Measurements from ENCODE around the gene RBMS3.
"Not testable (repeated sequence)": the region's sequence is repeated elsewhere in the genome, so short reads cannot be mapped to it uniquely, and the experiment has no call there.

Gene RBMS3

GRCh38 chr3:29319798-29320197 lies 38.9 kb downstream of the RBMS3 start:
- CTCF ChIA-PET = interaction anchor here (1.2 to 2.9 kb wide), 4 partner anchors 8 to 26 kb away, joined by 3 to 6 read pairs (median 3); no protein-coding TSS in a partner anchor
- DNase-seq (ENCODE audit: extremely low spot score) = no peak
- POLR2A ChIA-PET = no interaction called here
- no peak for TF ChIP-seq CTCF (IDR thresholded peaks at IDR 0.05; ENCODE audit: control extremely low read depth, extremely low read depth, low read depth, missing control alignments)

GRCh38 chr3:29322586-29322985 lies 41.7 kb downstream of the RBMS3 start:
- ChIA-PET CTCF (no interaction called here), POLR2A (no interaction called here)
- no peak for DNase-seq (ENCODE audit: extremely low spot score)
- TF ChIP-seq CTCF (IDR thresholded peaks at IDR 0.05; ENCODE audit: control extremely low read depth, extremely low read depth, low read depth, missing control alignments) = no peak

GRCh38 chr3:29324180-29324651 lies 43.3 kb downstream of the RBMS3 start:
- peak; percentile 30 for DNase-seq (ENCODE audit: extremely low spot score)
- no peak for TF ChIP-seq CTCF (IDR thresholded peaks at IDR 0.05; ENCODE audit: control extremely low read depth, extremely low read depth, low read depth, missing control alignments)
- CTCF ChIA-PET = interaction anchor here (1.1 kb wide), 2 partner anchors 10 to 20 kb away, joined by 3 to 6 read pairs; no protein-coding TSS in a partner anchor
- POLR2A ChIA-PET = no interaction called here

- DNase-seq (ENCODE audit: extremely low spot score); CTCF ChIA-PET; POLR2A ChIA-PET: not testable (repeated sequence)
Measured at GRCh38 chr3:29326540-29326939, 45.7 kb downstream of the RBMS3 start.

- TF ChIP-seq CTCF (IDR thresholded peaks at IDR 0.05; ENCODE audit: control extremely low read depth, extremely low read depth, low read depth, missing control alignments) = no peak
- ChIA-PET CTCF (interaction anchor here (1.2 to 1.3 kb wide), 2 partner anchors 18 to 155 kb away, joined by 3 to 4 read pairs; no protein-coding TSS in a partner anchor), POLR2A (no interaction called here)
- DNase-seq (ENCODE audit: extremely low spot score) = no peak
Measured at GRCh38 chr3:29329986-29330890, 49.4 kb downstream of the RBMS3 start.

- ChIA-PET POLR2A (no interaction called here), CTCF (interaction anchor here (1.2 kb wide), 1 partner anchor 17 kb away, joined by 4 read pairs; no protein-coding TSS in a partner anchor)
- TF ChIP-seq CTCF (IDR thresholded peaks at IDR 0.05; ENCODE audit: control extremely low read depth, extremely low read depth, low read depth, missing control alignments) = no peak
- DNase-seq (ENCODE audit: extremely low spot score) = no peak
Measured at GRCh38 chr3:29331035-29331434, 50.2 kb downstream of the RBMS3 start.

All from GM10248 (cell line).